Endothelial cell of umbilical vein (primary cell): ENCODE data around the gene DVL1. TPM values are rescaled to one million over a fixed set of nuclear protein-coding genes. Genes with fewer than 3 reads are reported as not detected.

Experiments
- BruUV-seq: library from RNA; stranded (reverse); fragments of 400-500 nt; replicated peaks from 2 replicates; lab custom pipeline; 2021; lab: Mats Ljungman, UMichigan
- CTCF ChIA-PET: fragments of 300-600, 350-600 bp; sonication (Branson Sonifier 250); formaldehyde crosslinking; loops from one replicate; lab custom pipeline; 2021; ENCODE audit warnings: antibody characterized with exemption, inconsistent platforms; lab: Charles Lee
- POLR2A ChIA-PET: fragments of 300-600, 350-600 bp; sonication (Branson Sonifier 250); formaldehyde crosslinking; loops from one replicate; lab custom pipeline; 2021; ENCODE audit warnings: antibody characterized with exemption, inconsistent platforms; lab: Charles Lee
- DNase-seq: peaks from one replicate; pipeline ENCODE4 v3.0.0-alpha.2; 2011; ENCODE audit warnings: low read depth, low spot score
- FAIRE-seq: peaks from 2 replicates; lab custom pipeline; 2011; peaks lifted over from hg19 to GRCh38; lab: Jason Lieb, UNC
- H2AFZ ChIP-seq: 2 replicates; pipeline ENCODE4 v1.6.0; 2012; ENCODE audit warnings: low read depth, low read length, control low read depth, inconsistent platforms
- H3K27ac ChIP-seq: 2 replicates; pipeline ENCODE4 v1.5.1; 2011; ENCODE audit warnings: low read depth, mild to moderate bottlenecking, control low read depth, low read length, moderate library complexity; ENCODE audit not compliant: insufficient read depth
- H3K27me3 ChIP-seq, 2 experiments: 2 replicates each; pipeline versions ENCODE4 v1.6.0 to v1.6.1; 2011; ENCODE audit warnings: low read length in 2 of 2, mixed read lengths in 1 of 2; ENCODE audit not compliant: control insufficient read depth in 2 of 2, insufficient read depth in 2 of 2
- H3K36me3 ChIP-seq, 2 experiments: 2 replicates in 1 of 2; 3 replicates in 1 of 2; pipeline ENCODE4 v1.5.1; 2011; ENCODE audit warnings: low read length in 2 of 2, mild to moderate bottlenecking in 1 of 2, moderate library complexity in 1 of 2; ENCODE audit not compliant: control insufficient read depth in 2 of 2, insufficient read depth in 2 of 2; ENCODE audit errors: extremely low read depth in 1 of 2
- H3K4me1 ChIP-seq: 3 replicates; pipeline ENCODE4 v1.5.1; 2011; ENCODE audit warnings: mild to moderate bottlenecking, low read length; ENCODE audit not compliant: control insufficient read depth, insufficient read depth; ENCODE audit errors: extremely low read depth
- H3K4me2 ChIP-seq: 2 replicates; pipeline ENCODE4 v1.6.1; 2011; ENCODE audit warnings: low read length, control low read depth, mixed read lengths; ENCODE audit not compliant: insufficient read depth
- H3K4me3 ChIP-seq, 3 experiments: fragments of 200-600 bp in 1 of 3; sonication (generic), shearing (Covaris generic) in 1 of 3; replicated peaks in 1 of 3; 2 replicates each; pipeline ENCODE4 v1.5.1; 2011 to 2016; ENCODE audit warnings: control low read depth in 3 of 3, low read length in 3 of 3, mild to moderate bottlenecking in 2 of 3, inconsistent platforms in 1 of 3, low read depth in 1 of 3, moderate library complexity in 1 of 3; ENCODE audit not compliant: insufficient read depth in 1 of 3
- H3K79me2 ChIP-seq: 2 replicates; pipeline ENCODE4 v1.6.0; 2012; ENCODE audit warnings: low read length, inconsistent platforms; ENCODE audit not compliant: control insufficient read depth, insufficient read depth
- H3K9ac ChIP-seq: replicated peaks from 2 replicates; pipeline ENCODE3; 2011; ENCODE audit warnings: low read length, control low read depth; ENCODE audit not compliant: insufficient read depth; ENCODE audit errors: extremely low read depth
- H3K9me1 ChIP-seq: replicated peaks from 3 replicates; pipeline ENCODE4 v1.6.0; 2011; ENCODE audit warnings: mild to moderate bottlenecking, low read length; ENCODE audit not compliant: control insufficient read depth, insufficient read depth; ENCODE audit errors: extremely low read depth
- H3K9me3 ChIP-seq: replicated peaks from 2 replicates; pipeline ENCODE4 v1.5.1; 2012; ENCODE audit warnings: low read length, inconsistent platforms; ENCODE audit not compliant: control insufficient read depth, insufficient read depth
- H4K20me1 ChIP-seq: replicated peaks from 2 replicates; pipeline ENCODE3; 2011; ENCODE audit warnings: mild to moderate bottlenecking, low read length; ENCODE audit not compliant: control insufficient read depth, insufficient read depth; ENCODE audit errors: extremely low read depth
- CTCF ChIP-seq, 2 donors: IDR thresholded peaks; 1 replicate in 1 of 2; 2 replicates in 1 of 2; pipeline ENCODE4 v1.5.1; 2011; ENCODE audit warnings: low read length in 2 of 2, mild to moderate bottlenecking in 2 of 2, moderate library complexity in 2 of 2, control low read depth in 1 of 2, inconsistent platforms in 1 of 2, low read depth in 1 of 2; ENCODE audit not compliant: insufficient read depth in 1 of 2; ENCODE audit errors: extremely low read depth in 1 of 2
- JUN ChIP-seq: IDR thresholded peaks from 2 replicates; pipeline ENCODE4 v1.6.1; 2011; ENCODE audit warnings: borderline replicate concordance, low read depth; ENCODE audit not compliant: insufficient read length, insufficient read depth
- MYC ChIP-seq: IDR thresholded peaks from one replicate; pipeline ENCODE4 v1.6.1; 2011; ENCODE audit warnings: mild to moderate bottlenecking, low read depth, low read length
- POLR2A ChIP-seq: IDR thresholded peaks from 2 replicates; pipeline ENCODE4 v1.6.1; 2012; ENCODE audit warnings: low read depth, mild to moderate bottlenecking, control low read depth, low read length
- POLR2AphosphoS5 ChIP-seq: IDR thresholded peaks from 2 replicates; pipeline ENCODE4 v1.6.1; 2012; ENCODE audit warnings: low read depth, mild to moderate bottlenecking, control low read depth, low read length, moderate library complexity; ENCODE audit not compliant: insufficient read depth
- dilution Hi-C: fragments of 300-500 bp; cut with MboI; formaldehyde crosslinking; loops from one replicate; pipeline ENCODE4 v1.15.0; 2019; ENCODE audit warnings: low sequenced_read_pairs; ENCODE audit not compliant: extremely low pct_ligation_motif_present
- intact Hi-C: fragments of 100-400 bp; cut with micrococcal nuclease; formaldehyde crosslinking; loops from one replicate; pipeline ENCODE4 v1.10.0; 2022
- polyA plus RNA-seq, 4 experiments: library from polyadenylated mRNA; depleted of rRNA in 3 of 4; stranded (reverse) in 3 of 4; unstranded in 1 of 4; fragments of >200 nt; gene quantifications; 2 replicates each; pipeline versions ENCODE4 v1.2.1 to v1.2.3, GENCODE V29; 2011 to 2012; ENCODE audit warnings: missing spikeins in 1 of 4
- total RNA-seq: library from RNA; stranded (reverse); gene quantifications from 2 replicates; pipeline ENCODE4 v1.2.3, GENCODE V29; 2021
- TF ChIP-seq, protein P1 (sequence below): IDR thresholded peaks from 2 replicates; pipeline ENCODE4 v1.6.1; 2011; ENCODE audit not compliant: insufficient read depth, insufficient read length

DVL1 gene
- total and polyA plus RNA-seq, 2 donors (not counting 3 experiments of a cell fraction or from before 2014, with no cell fraction given): 26.8 to 36.5 TPM

DNA sequence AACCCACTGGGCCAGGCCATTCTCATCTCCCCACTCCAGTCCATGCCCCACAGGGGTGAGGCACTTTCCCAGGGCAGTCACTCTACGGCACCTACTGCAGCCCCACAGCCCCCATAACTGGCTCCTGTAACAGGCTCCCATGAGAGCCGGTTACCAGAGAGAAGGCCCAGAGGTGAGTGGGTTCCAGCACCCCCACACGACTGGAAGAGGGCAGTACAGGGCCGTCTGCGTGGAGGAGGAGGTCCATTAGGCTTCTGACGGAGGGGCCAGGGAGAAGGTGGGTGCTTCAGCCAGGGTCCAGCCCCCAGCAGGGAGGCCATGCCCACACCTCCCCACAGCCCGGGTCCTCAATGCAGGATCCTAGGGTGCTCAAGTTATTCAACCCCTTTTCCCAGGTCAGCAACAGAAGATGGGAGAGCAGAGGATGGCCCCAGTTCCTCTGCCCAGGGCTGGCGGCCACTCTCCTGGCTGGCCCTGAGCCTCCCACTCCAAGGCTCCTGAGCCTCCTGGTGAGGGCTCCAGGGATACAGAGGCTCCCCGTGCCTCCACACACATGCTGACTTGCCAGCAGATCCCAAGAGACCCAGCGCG, 43.1 kb downstream of the DVL1 start:
- H3K4me3 ChIP-seq: no peak overlapping the region
- POLR2A ChIA-PET: no interaction called here
- H3K9me3 ChIP-seq: no peaks in the 10 kb centered on the region
- no peak overlapping the region for H3K4me2 ChIP-seq
- no peaks in the 10 kb centered on the region for H3K9me1 ChIP-seq
- TF ChIP-seq POLR2A (no peak), JUN (no peak), CTCF (IDR thresholded peaks at IDR 0.05; ENCODE audit: extremely low read depth in 1 of 2, insufficient read depth in 1 of 2, low read depth in 1 of 2, low read length in 2 of 2) (peak in 1 of 2 donors; percentile 10), POLR2AphosphoS5 (no peak), MYC (no peak)
- TF ChIP-seq, protein P1, sequence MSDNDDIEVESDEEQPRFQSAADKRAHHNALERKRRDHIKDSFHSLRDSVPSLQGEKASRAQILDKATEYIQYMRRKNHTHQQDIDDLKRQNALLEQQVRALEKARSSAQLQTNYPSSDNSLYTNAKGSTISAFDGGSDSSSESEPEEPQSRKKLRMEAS: no peak
- H4K20me1 ChIP-seq: no peaks in the 10 kb centered on the region
- intact Hi-C loops: loop anchor here (5.0 kb wide), 1 partner anchor 184 kb away; no protein-coding TSS in a partner anchor
- no peak for DNase-seq
- H3K79me2 ChIP-seq: no peaks in the 10 kb centered on the region
- no TSS peak for BruUV-seq
- peaks cover 0 to 4% of the 10 kb centered on the region in 2 experiments for H3K36me3 ChIP-seq
- no peaks in the 10 kb centered on the region for H3K27me3 ChIP-seq
- CTCF ChIA-PET: interaction anchor here (1.3 kb wide), 1 partner anchor 15 kb away, joined by 6 read pairs; no protein-coding TSS in a partner anchor
- no peak overlapping the region for H2AFZ ChIP-seq
- H3K4me1 ChIP-seq: peaks cover 15% of the 10 kb centered on the region
- dilution Hi-C loops: no loop called here
- H3K9ac ChIP-seq: no peak overlapping the region
- no peak overlapping the region for H3K27ac ChIP-seq
- no peak for FAIRE-seq
